PFSK-1 (cell line): ENCODE results near the gene MINK1.

Source experiments
- FOXP2 ChIP-seq: optimal IDR thresholded peaks from 2 replicates; pipeline ENCODE3; 2011; ENCODE audit warnings: borderline replicate concordance, control low read depth, inconsistent platforms; ENCODE audit not compliant: insufficient read depth; ENCODE audit errors: extremely low read length, extremely low read depth
- POLR2AphosphoS5 ChIP-seq: IDR thresholded peaks from 2 replicates; pipeline ENCODE4 v1.6.1; 2012; ENCODE audit warnings: low read depth, mild to moderate bottlenecking, control low read depth, low read length, moderate library complexity
- TF ChIP-seq, protein P1 (sequence below), 2 experiments: IDR thresholded peaks; 2 replicates each; pipeline versions ENCODE4 v1.6.1 to v1.8.0; 2011 to 2012; ENCODE audit warnings: low read depth in 2 of 2, low read length in 2 of 2, control low read depth in 1 of 2, inconsistent platforms in 1 of 2, mild to moderate bottlenecking in 1 of 2, moderate library complexity in 1 of 2; ENCODE audit not compliant: insufficient read depth in 1 of 2

DNA sequence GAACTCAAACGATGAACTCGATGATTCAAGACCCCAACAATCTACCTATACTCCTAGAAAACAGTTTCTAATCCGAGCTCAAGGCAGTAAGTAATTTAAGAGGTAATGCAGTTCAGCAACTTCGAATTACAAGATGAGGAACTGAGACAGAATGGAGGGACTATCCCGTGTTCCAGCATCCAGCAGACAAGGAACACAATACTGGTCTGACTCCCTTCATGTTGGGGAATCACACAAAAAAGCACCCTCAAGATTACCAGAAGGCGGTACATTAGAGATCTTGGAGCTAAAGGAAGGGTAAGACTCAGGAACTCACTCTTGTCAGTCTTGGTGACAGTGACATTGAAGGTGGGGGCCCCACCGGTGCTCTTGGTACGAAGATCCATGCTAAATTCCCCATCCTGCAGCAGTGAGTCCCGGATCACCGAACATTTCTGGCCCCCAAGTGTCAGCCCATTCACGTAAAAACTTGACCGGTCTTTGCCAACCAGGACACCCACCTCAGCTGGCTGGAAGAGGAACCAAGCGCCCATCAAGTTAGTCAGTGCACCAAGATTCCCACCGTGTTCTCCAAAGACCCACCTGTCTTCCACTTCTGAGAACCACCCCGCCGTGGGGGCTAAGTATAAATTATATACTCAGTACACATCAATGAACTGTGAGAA is 113.3 kb downstream of the MINK1 start:
- TF ChIP-seq, protein P1, sequence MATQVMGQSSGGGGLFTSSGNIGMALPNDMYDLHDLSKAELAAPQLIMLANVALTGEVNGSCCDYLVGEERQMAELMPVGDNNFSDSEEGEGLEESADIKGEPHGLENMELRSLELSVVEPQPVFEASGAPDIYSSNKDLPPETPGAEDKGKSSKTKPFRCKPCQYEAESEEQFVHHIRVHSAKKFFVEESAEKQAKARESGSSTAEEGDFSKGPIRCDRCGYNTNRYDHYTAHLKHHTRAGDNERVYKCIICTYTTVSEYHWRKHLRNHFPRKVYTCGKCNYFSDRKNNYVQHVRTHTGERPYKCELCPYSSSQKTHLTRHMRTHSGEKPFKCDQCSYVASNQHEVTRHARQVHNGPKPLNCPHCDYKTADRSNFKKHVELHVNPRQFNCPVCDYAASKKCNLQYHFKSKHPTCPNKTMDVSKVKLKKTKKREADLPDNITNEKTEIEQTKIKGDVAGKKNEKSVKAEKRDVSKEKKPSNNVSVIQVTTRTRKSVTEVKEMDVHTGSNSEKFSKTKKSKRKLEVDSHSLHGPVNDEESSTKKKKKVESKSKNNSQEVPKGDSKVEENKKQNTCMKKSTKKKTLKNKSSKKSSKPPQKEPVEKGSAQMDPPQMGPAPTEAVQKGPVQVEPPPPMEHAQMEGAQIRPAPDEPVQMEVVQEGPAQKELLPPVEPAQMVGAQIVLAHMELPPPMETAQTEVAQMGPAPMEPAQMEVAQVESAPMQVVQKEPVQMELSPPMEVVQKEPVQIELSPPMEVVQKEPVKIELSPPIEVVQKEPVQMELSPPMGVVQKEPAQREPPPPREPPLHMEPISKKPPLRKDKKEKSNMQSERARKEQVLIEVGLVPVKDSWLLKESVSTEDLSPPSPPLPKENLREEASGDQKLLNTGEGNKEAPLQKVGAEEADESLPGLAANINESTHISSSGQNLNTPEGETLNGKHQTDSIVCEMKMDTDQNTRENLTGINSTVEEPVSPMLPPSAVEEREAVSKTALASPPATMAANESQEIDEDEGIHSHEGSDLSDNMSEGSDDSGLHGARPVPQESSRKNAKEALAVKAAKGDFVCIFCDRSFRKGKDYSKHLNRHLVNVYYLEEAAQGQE (IDR thresholded peaks at IDR 0.05; ENCODE audit: insufficient read depth in 1 of 2, low read depth in 2 of 2, low read length in 2 of 2): no peak
- TF ChIP-seq FOXP2: no peak
- 0 out of 2 replicates have a peak, but pooled peaks have one; percentile 6 for TF ChIP-seq POLR2AphosphoS5
